Activated CD8-positive, alpha-beta memory T cell treated with anti-CD3 and anti-CD28 coated beads, Interleukin-2, amount 50 U/mL, for 1 hour (primary cell): Measurements from ENCODE around the gene ISM1.

Experiments used
- DNase-seq: peaks from one replicate; pipeline ENCODE4 v3.0.0-alpha.2; 2020; ENCODE audit errors: extremely low read depth

Gene ISM1

DNA sequence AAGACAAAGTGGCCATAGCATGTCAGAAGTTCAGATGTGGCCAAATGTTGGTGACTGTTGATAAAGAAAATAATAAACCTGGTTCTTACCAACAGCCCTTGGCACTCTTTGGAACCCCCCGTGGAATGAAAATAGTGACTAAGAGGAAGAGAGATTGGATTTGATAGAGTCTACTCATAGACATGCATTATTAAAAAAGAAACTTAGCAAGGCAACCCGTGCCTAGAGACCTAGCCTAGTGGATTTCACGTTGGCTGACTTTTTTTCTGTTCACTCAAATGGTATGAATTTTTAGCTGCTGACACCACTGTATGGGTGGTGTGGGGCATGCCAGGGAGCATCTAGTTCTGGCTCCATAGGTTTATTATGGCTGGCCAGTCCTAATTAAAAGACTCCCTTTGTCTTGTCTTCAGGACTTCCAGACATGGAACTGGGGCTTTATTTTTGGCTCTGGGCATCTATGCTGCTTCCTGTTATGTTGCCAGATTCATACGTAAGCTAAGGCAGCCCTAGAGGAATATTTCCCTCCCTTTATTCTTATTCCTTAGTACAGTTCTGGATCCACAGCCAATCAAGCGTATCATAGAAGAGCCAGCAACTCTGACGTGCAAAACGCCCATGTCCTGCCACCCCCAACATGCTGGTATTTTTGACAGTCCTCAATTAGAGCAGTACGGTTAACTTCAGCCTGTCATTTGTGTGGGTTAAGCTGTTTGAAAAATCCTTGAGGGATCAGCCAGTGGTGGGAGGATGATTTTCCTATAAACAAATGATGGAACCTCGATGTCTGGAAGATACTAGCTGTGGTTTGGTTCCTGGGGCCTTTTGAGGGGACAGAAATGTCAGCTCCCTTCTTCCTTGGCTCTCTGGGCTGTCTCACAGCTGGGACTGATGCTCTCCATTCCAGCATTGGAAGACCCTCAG is 127.5 kb downstream of the ISM1 start:
- DNase-seq, result no peak

DNA sequence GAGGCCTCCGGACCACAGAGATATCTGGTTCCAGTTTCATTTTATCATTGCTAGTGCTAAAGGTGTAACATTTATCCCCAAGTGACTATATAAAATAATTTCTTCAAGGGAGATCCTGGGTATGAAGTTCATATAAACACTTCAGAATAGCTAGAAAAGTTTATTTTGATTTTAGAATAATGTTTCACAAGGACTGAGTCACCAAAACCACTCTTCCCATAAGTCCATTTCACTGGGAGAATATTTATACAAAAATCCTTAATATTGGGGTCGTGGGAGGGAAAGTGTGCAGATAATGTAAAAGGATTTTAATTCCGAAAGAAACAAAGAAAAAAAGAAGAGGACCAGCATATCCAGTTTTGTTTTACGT is 128.1 kb downstream of the ISM1 start:
- no peak for DNase-seq
